ENCODE measurements around the gene NR2C2. TPM values are rescaled to one million over a fixed set of nuclear protein-coding genes. Genes with fewer than 3 reads are reported as not detected.

NR2C2 gene
- total and polyA plus RNA-seq, 4 donors = 3.3 to 21.8 (median 14.5) TPM

GRCh38 chr3:15081960-15082664 lies 134.7 kb downstream of the NR2C2 start:
- Histone ChIP-seq H3K4me3 (ENCODE audit: low read depth in 1 of 3, low read length in 3 of 3) (no peak overlapping the region), H3K36me3 (ENCODE audit: control insufficient read depth in 4 of 4, insufficient read depth in 3 of 4, low read depth in 1 of 4, low read length in 3 of 4) (peaks cover 16 to 75% (median 66%) of the 10 kb centered on the region in 4 donors), H3K9me3 (ENCODE audit: control insufficient read depth in 4 of 4, low read length in 3 of 4) (no peaks in the 10 kb centered on the region), H3K4me1 (ENCODE audit: control insufficient read depth in 4 of 4, insufficient read depth in 4 of 4, low read length in 3 of 4) (no peaks in the 10 kb centered on the region), H3K27ac (ENCODE audit: low read depth in 1 of 2, low read length in 2 of 2) (no peak overlapping the region), H3K27me3 (ENCODE audit: control insufficient read depth in 4 of 4, insufficient read depth in 4 of 4, low read length in 3 of 4) (no peaks in the 10 kb centered on the region), H3K9ac (ENCODE audit: low read depth in 1 of 2, low read length in 2 of 2) (no peak overlapping the region)
- DNase-seq (ENCODE audit: low spot score) = no peak
- WGBS = 95% methylated on average over 13 of the region's 13 CpGs
- TF ChIP-seq YY1 (IDR thresholded peaks at IDR 0.05) = no peak

- no peak for DNase-seq (ENCODE audit: low spot score)
- Histone ChIP-seq H3K27ac (ENCODE audit: low read depth in 1 of 2, low read length in 2 of 2) (no peak overlapping the region), H3K9ac (ENCODE audit: low read depth in 1 of 2, low read length in 2 of 2) (no peak overlapping the region), H3K4me1 (ENCODE audit: control insufficient read depth in 4 of 4, insufficient read depth in 4 of 4, low read length in 3 of 4) (no peaks in the 10 kb centered on the region), H3K4me3 (ENCODE audit: low read depth in 1 of 3, low read length in 3 of 3) (no peak overlapping the region), H3K9me3 (ENCODE audit: control insufficient read depth in 4 of 4, low read length in 3 of 4) (no peaks in the 10 kb centered on the region), H3K27me3 (ENCODE audit: control insufficient read depth in 4 of 4, insufficient read depth in 4 of 4, low read length in 3 of 4) (no peaks in the 10 kb centered on the region), H3K36me3 (ENCODE audit: control insufficient read depth in 4 of 4, insufficient read depth in 3 of 4, low read depth in 1 of 4, low read length in 3 of 4) (peaks cover 13 to 64% (median 55%) of the 10 kb centered on the region in 4 donors)
- 50% methylated on average over 1 of the region's 1 CpG for WGBS
- TF ChIP-seq SP1 (IDR thresholded peaks at IDR 0.05) = no peak
- TF ChIP-seq RAD21 (IDR thresholded peaks at IDR 0.05) = no peak
- peak; percentile 6 to 11 for TF ChIP-seq HNF4A (conservative IDR thresholded peaks at IDR 0.05)
- TF ChIP-seq MAX (IDR thresholded peaks at IDR 0.05) = no peak
These were observed 135.9 kb downstream of the NR2C2 start for GRCh38 chr3:15083252-15083651.

- H3K27ac ChIP-seq (ENCODE audit: low read depth in 1 of 2, low read length in 2 of 2) = no peak overlapping the region
- WGBS = 99% methylated on average over 2 of the region's 2 CpGs
- no peak for TF ChIP-seq TAF1 (conservative IDR thresholded peaks at IDR 0.05)
- no peak for TF ChIP-seq GABPA (IDR thresholded peaks at IDR 0.05 in 1 of 2, conservative IDR thresholded peaks at IDR 0.05 in 1 of 2)
- no peak for TF ChIP-seq RXRA (IDR thresholded peaks at IDR 0.05)
- no peak for DNase-seq (ENCODE audit: low spot score)
- no peaks in the 10 kb centered on the region for H3K9me3 ChIP-seq (ENCODE audit: control insufficient read depth in 4 of 4, low read length in 3 of 4)
- peaks cover 11 to 54% (median 49%) of the 10 kb centered on the region in 4 donors for H3K36me3 ChIP-seq (ENCODE audit: control insufficient read depth in 4 of 4, insufficient read depth in 3 of 4, low read depth in 1 of 4, low read length in 3 of 4)
- H3K4me3 ChIP-seq (ENCODE audit: low read depth in 1 of 3, low read length in 3 of 3) = no peak overlapping the region
- H3K9ac ChIP-seq (ENCODE audit: low read depth in 1 of 2, low read length in 2 of 2) = no peak overlapping the region
- no peaks in the 10 kb centered on the region for H3K4me1 ChIP-seq (ENCODE audit: control insufficient read depth in 4 of 4, insufficient read depth in 4 of 4, low read length in 3 of 4)
- H3K27me3 ChIP-seq (ENCODE audit: control insufficient read depth in 4 of 4, insufficient read depth in 4 of 4, low read length in 3 of 4) = no peaks in the 10 kb centered on the region
These were observed 138.9 kb downstream of the NR2C2 start for GRCh38 chr3:15086263-15086662.

GRCh38 chr3:15086699-15087098 lies 139.3 kb downstream of the NR2C2 start:
- Histone ChIP-seq H3K27ac (ENCODE audit: low read depth in 1 of 2, low read length in 2 of 2) (no peak overlapping the region), H3K9ac (ENCODE audit: low read depth in 1 of 2, low read length in 2 of 2) (no peak overlapping the region), H3K4me3 (ENCODE audit: low read depth in 1 of 3, low read length in 3 of 3) (no peak overlapping the region), H3K36me3 (ENCODE audit: control insufficient read depth in 4 of 4, insufficient read depth in 3 of 4, low read depth in 1 of 4, low read length in 3 of 4) (peaks cover 7 to 54% (median 46%) of the 10 kb centered on the region in 4 donors), H3K9me3 (ENCODE audit: control insufficient read depth in 4 of 4, low read length in 3 of 4) (no peaks in the 10 kb centered on the region), H3K27me3 (ENCODE audit: control insufficient read depth in 4 of 4, insufficient read depth in 4 of 4, low read length in 3 of 4) (no peaks in the 10 kb centered on the region), H3K4me1 (ENCODE audit: control insufficient read depth in 4 of 4, insufficient read depth in 4 of 4, low read length in 3 of 4) (no peaks in the 10 kb centered on the region)
- 93% methylated on average over 2 of the region's 2 CpGs for WGBS
- TF ChIP-seq JUND (IDR thresholded peaks at IDR 0.05) = no peak
- TF ChIP-seq MAX (IDR thresholded peaks at IDR 0.05) = no peak
- no peak for TF ChIP-seq NR2F2 (IDR thresholded peaks at IDR 0.05)
- no peak for TF ChIP-seq TAF1 (conservative IDR thresholded peaks at IDR 0.05)
- no peak for TF ChIP-seq HNF4G (IDR thresholded peaks at IDR 0.05)
- TF ChIP-seq RAD21 (IDR thresholded peaks at IDR 0.05) = no peak
- no peak for TF ChIP-seq ZBTB33 (IDR thresholded peaks at IDR 0.05)
- no peak for TF ChIP-seq RXRA (IDR thresholded peaks at IDR 0.05)
- no peak for TF ChIP-seq SP1 (IDR thresholded peaks at IDR 0.05)
- DNase-seq (ENCODE audit: low spot score) = no peak
